Retinal pigment epithelial cell (primary cell): Measurements from ENCODE around the gene BST2.

Experiments used
- DNase-seq: peaks from one replicate; pipeline ENCODE4 v3.0.0-alpha.2; 2010; ENCODE audit warnings: low read depth
- H3K4me3 ChIP-seq: 2 replicates; pipeline ENCODE4 v1.5.1; 2011; ENCODE audit warnings: mild to moderate bottlenecking, low read length, control low read depth, moderate library complexity
- CTCF ChIP-seq: conservative IDR thresholded peaks from 2 replicates; pipeline ENCODE4 v1.5.1; 2011; ENCODE audit warnings: low read depth, low read length, control low read depth, inconsistent platforms

BST2 gene

DNA sequence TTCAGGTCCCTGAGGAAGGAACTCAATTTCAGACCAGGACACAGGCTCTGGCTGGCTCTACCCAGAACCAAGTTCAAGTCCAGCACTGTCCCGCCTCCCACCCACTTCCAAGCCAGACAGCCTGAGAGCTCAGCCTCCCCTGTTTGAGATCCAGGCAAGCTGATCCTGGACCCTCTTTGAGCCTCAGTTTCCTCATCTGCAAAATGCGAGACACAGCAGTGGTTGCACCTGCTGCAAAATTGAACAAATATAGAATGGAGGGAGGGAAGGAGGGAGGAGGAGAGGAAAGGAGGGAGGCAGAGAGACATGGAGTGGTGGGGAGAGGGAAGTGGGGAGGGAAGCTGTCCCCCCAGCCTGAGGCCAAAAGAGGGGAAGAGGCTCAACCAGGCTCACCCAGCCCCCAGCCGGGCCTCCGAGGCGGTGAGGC is 42.3 kb upstream of the BST2 start:
- no peak for DNase-seq
- H3K4me3 ChIP-seq, result no peak overlapping the region
- TF ChIP-seq CTCF, result no peak

DNA sequence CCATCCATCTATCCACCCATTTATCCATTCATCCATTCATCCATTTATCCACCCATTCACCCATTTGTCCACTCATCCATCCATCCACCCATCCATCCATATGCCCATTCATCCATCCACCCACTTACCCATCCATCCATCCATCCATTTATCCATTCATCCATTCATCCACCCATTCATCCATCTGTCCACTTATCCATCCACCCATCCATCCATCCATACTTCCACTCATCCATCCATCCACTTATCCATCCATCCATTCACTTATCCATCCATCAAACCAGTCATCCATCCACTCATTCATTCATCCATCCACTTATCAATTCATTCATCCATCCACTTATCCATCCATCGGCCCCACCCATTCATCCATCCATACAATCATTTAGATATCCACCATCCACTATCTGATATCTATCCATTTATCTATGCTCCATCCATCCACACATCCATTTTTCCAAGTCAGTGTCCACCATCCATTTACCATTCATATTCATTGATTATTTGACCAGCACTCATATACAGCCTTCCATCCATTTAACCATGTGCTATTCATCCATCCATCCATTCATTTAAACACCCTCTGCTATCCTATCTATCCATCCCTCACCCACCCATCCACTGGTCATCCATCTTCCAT is 40.2 kb upstream of the BST2 start:
- TF ChIP-seq CTCF, result no peak
- DNase-seq, result no peak
- no peak overlapping the region for H3K4me3 ChIP-seq

DNA sequence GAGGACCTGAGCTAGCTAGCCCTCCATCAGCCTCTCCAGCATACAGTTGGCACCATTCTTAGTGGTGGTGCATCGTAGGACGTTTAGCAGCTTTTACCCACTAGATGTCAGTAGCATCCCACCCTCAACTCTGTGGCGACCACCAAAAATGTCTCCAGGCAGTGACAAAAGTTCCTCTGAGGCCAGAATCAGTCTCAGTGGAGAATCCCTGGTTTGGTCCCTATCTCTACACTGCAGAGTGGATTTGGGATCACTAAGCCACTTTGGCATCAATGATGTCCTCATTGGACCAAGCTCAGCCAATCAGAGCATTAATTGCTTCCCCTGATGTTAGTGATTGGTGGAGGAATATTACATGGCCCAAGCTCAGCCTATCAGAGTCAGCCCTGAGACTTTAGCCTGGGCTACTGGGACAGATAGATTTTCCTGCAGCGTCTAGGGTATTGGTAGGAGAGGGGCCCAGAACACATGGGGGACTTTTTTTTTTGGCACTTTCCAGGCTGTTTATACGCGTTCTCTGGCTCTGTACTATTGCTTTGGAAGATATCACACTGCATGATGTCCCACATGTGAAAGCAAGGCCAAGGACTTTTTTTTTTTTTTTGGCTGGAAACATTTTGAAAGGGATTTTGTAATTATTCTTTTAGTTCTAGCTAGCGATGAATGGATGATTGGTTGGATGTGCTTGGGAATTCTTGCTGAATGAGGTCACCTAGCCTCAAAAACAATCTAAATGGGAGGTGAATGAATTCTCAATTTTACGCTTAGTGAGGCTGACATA is 36.0 kb upstream of the BST2 start:
- DNase-seq, result no peak
- H3K4me3 ChIP-seq, result no peak overlapping the region
- TF ChIP-seq CTCF, result peak; percentile 50

DNA sequence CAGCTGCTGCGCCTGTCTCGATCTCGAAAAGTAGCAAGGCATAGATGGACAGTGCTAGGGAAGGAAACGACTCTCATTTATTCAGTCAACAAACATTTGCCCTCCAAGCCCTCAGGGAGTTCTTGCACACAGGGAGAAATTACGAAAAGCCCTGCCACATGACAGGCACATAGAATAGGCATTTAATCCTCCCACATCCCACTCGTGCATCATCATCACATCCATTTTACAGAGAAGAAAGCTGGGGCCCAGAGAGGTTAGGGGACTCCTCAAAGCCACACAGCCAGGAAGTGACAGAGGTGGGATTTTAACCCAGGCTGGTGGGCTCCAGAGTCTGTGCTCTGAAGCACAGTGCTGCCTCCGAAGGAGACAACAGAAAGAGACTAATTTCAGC is 31.4 kb upstream of the BST2 start:
- no peak for DNase-seq
- no peak overlapping the region for H3K4me3 ChIP-seq
- no peak for TF ChIP-seq CTCF

- TF ChIP-seq CTCF, result no peak
- DNase-seq, result no peak
- no peak overlapping the region for H3K4me3 ChIP-seq
Observed at GRCh38 chr19:17436094-17436873, 30.9 kb upstream of the BST2 start.

GRCh38 chr19:17435218-17435617 is 29.8 kb upstream of the BST2 start:
- TF ChIP-seq CTCF, result no peak
- H3K4me3 ChIP-seq, result no peak overlapping the region
- DNase-seq, result no peak
